Iris pigment epithelial cell (primary cell): Measurements from ENCODE around the gene ITPR3.

Experiments used
- DNase-seq: peaks from one replicate; pipeline ENCODE4 v3.0.0-alpha.2; 2011; ENCODE audit warnings: low read depth

Gene ITPR3

GRCh38 chr6:33670086-33670660 lies 49.1 kb downstream of the ITPR3 start:
- no peak for DNase-seq

GRCh38 chr6:33670971-33671743 lies 50.0 kb downstream of the ITPR3 start:
- no peak for DNase-seq

DNA sequence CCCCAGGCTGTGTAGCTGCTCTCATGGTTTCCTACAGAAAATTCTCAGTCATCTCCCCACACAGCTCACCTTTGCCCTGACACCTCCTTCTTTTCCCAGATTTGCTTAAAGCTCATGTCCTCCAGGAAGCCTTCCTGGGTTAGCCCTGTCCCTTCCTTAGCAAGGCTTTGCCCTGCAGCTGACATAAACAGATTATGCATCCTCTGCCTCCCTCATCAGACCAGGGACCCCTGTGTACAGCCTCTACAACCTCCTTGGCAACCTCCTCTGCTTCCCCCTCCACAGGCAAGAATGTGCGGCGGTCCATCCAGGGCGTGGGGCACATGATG lies 50.6 kb downstream of the ITPR3 start:
- no peak for DNase-seq

DNA sequence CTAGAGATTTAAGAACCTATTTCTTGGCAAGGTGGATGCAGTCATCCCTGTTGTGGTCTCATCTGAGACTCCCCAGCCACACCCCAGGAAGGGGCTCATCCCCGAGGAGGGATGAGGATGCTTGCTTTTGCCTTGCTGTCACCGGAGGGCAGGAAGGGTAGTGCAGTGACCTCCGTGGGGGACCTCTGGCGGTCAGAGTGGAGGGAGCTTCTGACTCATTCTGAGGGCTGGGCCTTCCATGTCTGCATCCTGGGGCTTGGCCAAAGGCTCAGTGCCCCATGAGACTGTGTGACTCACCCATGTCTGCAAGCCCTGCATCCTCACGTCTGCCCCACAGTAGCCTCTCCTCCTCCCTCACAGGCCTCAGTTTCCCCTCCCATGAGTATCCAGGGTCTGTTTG lies 51.7 kb downstream of the ITPR3 start:
- DNase-seq, result peak; percentile 97

DNA sequence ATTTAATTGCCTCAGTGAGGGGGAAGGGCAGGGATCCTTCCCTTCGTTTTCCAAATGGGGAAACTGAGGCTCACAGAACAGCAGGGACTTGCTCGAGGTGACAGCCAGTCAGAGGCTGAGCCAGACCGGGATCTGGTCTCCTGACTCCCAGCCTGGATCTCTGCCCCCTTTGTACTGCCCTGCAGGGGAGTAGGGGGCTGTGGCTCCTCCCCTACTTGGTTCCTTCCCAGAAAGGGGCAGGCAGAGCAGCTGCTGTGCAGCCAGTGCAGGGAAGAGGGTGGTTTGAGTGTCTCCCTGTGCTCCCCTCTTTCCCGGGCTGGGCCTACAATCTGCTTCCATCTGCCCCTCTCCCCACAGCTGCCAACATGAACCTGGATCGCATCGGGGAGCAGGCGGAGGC lies 52.7 kb downstream of the ITPR3 start:
- DNase-seq, result no peak

DNA sequence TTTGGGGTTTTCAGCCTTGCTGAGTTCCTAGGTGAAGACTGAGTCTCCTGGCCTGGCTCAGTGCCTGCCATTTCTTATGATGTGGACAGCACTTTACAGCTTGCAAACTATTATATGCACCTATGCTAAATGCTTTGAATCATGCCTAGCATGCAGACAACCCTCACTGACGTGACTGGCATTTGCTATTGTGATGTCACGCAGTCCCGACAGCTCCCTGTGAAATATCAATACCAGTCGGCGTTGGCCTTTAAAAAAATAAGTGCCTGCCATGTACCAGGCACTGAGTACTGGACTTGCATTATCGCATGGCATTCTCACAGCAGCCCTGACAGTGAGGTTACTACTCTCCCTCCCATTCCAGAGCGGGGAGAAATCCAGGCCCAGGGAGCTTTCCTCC lies 54.8 kb downstream of the ITPR3 start:
- no peak for DNase-seq

- no peak for DNase-seq
Measured at GRCh38 chr6:33676416-33677142, 55.5 kb downstream of the ITPR3 start.

DNA sequence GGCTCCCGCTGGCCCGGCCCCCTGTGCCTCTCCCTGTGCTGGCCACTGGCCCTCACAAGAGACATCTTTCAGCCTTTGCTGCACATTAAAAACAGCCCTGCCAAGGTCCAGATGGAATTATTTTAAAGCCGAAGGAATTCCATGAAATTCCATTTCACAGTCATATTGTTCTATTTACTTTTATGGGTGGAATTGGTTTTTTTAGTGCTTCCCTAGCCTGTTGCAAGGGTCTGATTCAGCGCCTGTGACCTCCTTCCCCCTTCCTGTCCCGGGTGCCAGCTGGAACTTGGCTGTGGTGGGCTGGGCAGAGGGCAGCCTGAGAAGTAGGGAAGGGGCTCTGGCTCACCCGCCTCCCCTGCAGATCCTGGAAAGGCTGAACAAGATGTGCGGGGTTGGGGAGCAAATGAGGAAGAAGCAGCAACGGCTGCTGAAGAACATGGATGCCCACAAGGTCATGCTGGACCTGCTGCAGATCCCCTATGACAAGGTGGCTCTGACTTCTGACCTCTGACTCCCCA lies 56.1 kb downstream of the ITPR3 start:
- DNase-seq, result no peak

GRCh38 chr6:33677689-33678088 lies 56.6 kb downstream of the ITPR3 start:
- no peak for DNase-seq

DNA sequence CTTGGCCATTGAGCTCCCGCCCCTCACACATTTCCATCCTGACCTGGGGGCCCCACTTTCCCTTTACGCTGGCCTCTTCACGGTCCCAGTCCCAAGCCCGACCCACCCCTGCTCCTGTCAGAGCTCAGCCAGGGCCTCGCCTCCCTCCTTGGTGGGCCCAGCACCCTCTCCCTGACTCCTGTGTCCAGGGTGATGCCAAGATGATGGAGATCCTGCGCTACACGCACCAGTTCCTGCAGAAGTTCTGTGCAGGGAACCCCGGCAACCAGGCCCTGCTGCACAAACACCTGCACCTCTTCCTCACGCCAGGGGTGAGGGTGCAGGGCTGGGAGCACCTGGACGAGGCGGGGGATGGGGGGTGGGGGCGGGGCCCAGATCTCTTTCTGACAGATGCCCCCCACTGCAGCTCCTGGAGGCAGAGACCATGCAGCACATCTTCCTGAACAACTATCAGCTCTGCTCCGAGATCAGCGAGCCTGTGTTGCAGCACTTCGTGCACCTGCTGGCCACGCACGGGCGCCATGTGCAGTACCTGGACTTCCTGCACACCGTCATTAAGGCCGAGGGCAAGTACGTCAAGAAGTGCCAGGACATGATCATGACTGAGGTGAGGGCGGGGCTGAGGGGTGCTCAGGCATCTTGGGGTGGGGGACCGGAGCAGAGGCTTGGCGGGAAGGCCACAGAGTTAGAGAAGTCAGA lies 57.3 kb downstream of the ITPR3 start:
- no peak for DNase-seq

GRCh38 chr6:33678932-33679490 lies 57.9 kb downstream of the ITPR3 start:
- DNase-seq, result no peak

DNA sequence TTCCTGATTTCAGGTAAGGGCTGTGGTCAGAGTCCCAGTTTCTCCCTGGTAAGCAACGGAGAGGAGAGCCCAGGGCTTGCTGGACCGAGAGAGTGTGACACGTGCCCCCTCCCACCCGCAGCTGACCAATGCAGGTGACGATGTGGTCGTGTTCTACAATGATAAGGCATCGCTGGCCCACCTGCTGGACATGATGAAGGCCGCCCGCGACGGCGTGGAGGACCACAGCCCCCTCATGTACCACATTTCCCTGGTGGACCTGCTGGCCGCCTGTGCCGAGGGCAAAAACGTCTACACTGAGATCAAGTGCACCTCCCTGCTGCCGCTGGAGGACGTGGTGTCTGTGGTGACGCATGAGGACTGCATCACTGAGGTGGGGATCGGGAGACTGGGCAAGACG lies 58.6 kb downstream of the ITPR3 start:
- no peak for DNase-seq

DNA sequence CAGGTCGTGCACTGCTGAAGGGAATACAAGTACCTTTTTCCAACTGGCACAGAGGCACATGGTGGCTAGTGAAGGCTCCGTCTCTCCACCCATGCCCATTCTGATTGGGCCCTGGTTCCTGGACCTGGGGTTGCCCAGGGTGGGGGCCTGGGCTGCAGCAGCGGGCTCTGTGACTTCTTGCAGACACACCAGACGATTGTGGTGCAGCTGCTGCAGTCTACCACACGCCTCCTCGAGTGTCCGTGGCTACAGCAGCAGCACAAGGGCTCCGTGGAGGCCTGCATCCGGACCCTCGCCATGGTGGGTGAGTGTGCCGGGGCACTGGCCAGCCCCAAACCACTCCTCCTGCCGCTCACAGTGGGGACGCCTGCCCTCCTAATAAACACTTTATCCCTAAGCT lies 61.2 kb downstream of the ITPR3 start:
- no peak for DNase-seq

DNA sequence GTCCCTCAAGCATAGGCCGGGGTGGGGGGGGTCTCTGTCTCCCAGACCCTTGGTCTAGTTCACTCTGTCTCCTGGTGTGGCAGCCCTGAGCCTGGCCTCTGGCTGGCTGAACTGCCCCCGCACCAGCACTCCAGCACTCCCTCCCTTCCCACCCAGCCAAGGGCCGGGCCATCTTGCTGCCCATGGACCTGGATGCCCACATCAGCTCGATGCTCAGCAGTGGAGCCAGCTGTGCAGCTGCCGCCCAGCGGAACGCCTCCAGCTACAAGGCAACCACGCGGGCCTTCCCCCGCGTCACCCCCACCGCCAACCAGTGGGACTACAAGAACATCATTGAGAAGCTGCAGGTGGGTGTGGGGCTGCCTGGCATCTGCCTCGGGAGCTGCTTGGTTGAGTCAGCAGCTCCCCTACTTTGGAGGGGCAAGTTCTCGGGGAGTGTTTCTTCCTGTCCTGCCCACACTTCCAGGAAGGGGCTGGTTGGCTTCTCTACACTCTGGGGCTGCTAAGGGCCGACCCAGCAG lies 62.0 kb downstream of the ITPR3 start:
- no peak for DNase-seq

DNA sequence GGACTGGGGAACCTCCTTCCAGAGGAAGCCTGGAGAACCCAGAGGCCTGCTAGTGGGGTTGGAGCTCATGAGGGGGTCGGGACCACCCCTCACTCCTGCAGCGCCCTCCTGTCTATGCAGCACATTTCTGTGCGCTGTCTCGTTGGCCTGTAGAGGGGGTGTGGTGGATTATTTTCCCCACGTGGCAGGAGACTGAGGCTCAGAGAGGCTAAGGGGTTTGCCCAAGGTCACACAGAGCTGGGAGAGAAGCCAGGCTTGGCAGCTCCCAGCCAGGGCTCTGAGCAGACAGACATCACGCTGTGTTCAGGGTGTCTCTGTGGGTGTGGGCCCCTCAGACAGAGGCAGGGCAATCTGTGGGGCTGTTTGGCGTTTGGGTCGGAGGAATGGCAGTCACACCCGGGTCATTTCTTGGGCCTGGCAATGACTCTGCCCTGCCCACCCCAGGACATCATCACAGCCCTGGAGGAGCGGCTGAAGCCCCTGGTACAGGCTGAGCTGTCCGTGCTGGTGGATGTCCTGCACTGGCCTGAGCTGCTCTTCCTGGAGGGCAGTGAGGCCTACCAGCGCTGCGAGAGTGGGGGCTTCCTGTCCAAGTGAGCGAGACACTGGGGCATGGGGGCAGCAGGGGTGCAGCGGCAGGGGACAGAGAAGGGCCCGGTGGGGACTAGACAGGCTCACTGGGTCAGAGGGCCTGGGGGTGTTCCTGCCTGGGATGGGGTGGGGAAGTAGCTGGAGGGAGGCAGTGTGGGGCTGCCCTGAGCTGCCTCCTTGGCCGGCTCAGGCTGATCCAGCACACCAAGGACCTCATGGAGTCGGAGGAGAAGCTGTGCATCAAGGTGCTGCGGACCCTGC lies 62.7 kb downstream of the ITPR3 start:
- DNase-seq, result peak; percentile 35

DNA sequence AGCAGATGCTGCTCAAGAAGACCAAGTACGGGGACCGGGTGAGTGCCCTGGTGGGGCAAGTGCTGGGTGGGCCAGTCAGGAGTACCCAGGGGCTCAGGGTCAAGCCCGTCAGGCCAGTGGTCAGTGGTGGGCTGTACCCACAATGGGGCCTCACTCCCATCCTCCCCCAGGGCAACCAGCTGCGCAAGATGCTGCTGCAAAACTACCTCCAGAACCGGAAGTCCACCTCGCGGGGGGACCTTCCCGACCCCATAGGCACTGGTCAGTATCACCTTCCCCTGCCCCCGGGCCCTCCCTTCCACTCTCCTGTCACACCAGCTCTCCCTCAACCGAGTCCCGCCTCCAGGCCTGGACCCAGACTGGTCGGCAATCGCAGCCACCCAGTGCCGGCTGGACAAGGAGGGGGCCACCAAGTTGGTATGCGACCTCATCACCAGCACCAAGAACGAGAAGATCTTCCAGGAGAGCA lies 63.3 kb downstream of the ITPR3 start:
- no peak for DNase-seq

DNA sequence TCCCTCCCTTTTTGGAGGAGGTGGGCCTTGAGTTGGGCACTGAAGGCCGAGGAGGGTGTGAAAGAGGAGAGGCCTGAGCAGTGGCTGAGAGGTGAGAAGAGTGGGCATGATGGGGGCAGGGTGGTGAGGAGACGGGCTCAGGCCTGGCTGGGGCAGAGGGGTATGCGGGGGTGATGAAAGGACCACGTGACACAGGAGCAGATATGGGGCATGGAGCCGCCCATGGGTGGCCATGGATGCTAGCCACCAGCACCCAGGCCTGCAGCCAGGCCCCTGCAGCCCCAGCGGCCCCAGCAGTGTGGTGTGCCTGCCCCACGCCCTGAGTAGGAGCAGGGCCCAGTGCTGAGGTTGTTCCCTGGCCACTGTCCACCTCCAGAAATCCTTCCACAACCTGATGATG lies 63.9 kb downstream of the ITPR3 start:
- no peak for DNase-seq

DNA sequence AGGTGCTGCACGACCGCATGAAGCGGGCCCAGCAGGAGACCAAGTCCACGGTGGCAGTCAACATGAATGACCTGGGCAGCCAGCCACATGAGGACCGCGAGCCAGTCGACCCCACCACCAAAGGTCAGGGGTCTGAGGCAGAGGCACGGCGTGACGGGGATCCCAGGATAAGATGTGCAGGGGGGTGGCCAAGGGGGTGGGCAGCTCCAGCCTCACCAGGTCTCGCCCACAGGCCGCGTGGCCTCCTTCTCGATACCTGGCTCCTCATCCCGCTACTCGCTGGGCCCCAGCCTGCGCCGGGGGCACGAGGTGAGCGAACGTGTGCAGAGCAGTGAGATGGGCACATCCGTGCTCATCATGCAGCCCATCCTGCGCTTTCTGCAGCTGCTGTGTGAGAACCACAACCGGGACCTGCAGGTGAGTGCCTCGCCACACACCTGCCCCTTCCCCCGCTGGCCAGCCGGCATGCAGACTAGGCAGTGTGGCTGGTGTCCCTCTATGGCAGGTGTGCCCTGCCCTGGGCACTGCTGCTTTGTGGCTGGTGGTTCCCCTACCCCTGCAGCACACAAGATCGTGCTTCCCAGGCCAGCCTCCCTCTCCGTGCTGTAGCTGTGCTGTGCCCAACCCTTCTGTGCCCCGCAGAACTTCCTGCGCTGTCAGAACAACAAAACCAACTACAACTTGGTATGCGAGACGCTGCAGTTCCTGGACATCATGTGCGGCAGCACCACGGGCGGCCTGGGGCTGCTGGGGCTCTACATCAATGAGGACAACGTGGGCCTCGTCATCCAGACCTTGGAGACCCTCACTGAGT lies 64.5 kb downstream of the ITPR3 start:
- no peak for DNase-seq

GRCh38 chr6:33686225-33686924 lies 65.3 kb downstream of the ITPR3 start:
- DNase-seq, result no peak
